MM.1S (cell line): ENCODE data around the gene ZNF215.

Experiments used
- DNase-seq: peaks from one replicate; pipeline ENCODE4 v3.0.0-alpha.2; 2015
- H2AFZ ChIP-seq: fragments of 300-600 bp; sonication (generic); 2 replicates; pipeline ENCODE4 v1.6.0; 2016; ENCODE audit warnings: antibody characterized with exemption, low read length
- H3F3A ChIP-seq: fragments of 300-600 bp; sonication (generic); 2 replicates; pipeline ENCODE4 v1.6.1; 2016; ENCODE audit warnings: mild to moderate bottlenecking, antibody characterized with exemption, low read length, moderate library complexity, mixed read lengths; ENCODE audit not compliant: insufficient read depth
- H3K27ac ChIP-seq: fragments of 300-600 bp; sonication (generic); 2 replicates; pipeline ENCODE4 v1.5.1; 2016; ENCODE audit warnings: mild to moderate bottlenecking, low read length
- H3K27me3 ChIP-seq: fragments of 300-600 bp; sonication (generic); replicated peaks from 2 replicates; pipeline ENCODE4 v1.6.0; 2016; ENCODE audit warnings: low read length; ENCODE audit not compliant: insufficient read depth
- H3K36me3 ChIP-seq: fragments of 300-600 bp; sonication (generic); replicated peaks from 2 replicates; pipeline ENCODE4 v1.6.1; 2016; ENCODE audit warnings: mild to moderate bottlenecking, low read length, mixed read lengths; ENCODE audit not compliant: insufficient read depth
- H3K4me1 ChIP-seq: fragments of 300-600 bp; sonication (generic); 2 replicates; pipeline ENCODE4 v1.6.1; 2016; ENCODE audit warnings: low read length, mixed read lengths
- H3K4me2 ChIP-seq: fragments of 300-600 bp; sonication (generic); 2 replicates; pipeline ENCODE4 v1.6.0; 2016; ENCODE audit warnings: low read depth, low read length
- H3K4me3 ChIP-seq: fragments of 300-600 bp; sonication (generic); 2 replicates; pipeline ENCODE4 v1.5.1; 2016; ENCODE audit warnings: low read length, mixed read lengths
- H3K79me2 ChIP-seq: fragments of 300-600 bp; sonication (generic); 2 replicates; pipeline ENCODE4 v1.6.1; 2016; ENCODE audit warnings: mixed run types, low read length, mixed read lengths
- H3K9ac ChIP-seq: fragments of 300-600 bp; sonication (generic); 2 replicates; pipeline ENCODE4 v1.6.1; 2016; ENCODE audit warnings: low read length, mixed read lengths
- H3K9me2 ChIP-seq: fragments of 300-600 bp; sonication (generic); replicated peaks from 2 replicates; pipeline ENCODE4 v1.6.1; 2016; ENCODE audit warnings: mild to moderate bottlenecking, low read length, mixed read lengths; ENCODE audit not compliant: insufficient read depth
- H3K9me3 ChIP-seq: fragments of 300-600 bp; sonication (generic); replicated peaks from 2 replicates; pipeline ENCODE4 v1.6.1; 2016; ENCODE audit warnings: mild to moderate bottlenecking, low read length, mixed read lengths; ENCODE audit not compliant: insufficient read depth
- H4K20me1 ChIP-seq: fragments of 300-600 bp; sonication (generic); 2 replicates; pipeline ENCODE4 v1.6.1; 2016; ENCODE audit warnings: mild to moderate bottlenecking, low read length, moderate library complexity, mixed read lengths; ENCODE audit not compliant: insufficient read depth
- CTCF ChIP-seq: fragments of 300-600 bp; sonication (generic); IDR thresholded peaks from 2 replicates; pipeline ENCODE4 v1.5.1; 2016; ENCODE audit warnings: antibody characterized with exemption, low read length, mixed read lengths
- EZH2 ChIP-seq: fragments of 300-600 bp; sonication (generic); optimal IDR thresholded peaks from 2 replicates; pipeline ENCODE3; 2017; ENCODE audit warnings: low read depth, mild to moderate bottlenecking, antibody characterized with exemption, low read length, mixed read lengths
- EZH2phosphoT487 ChIP-seq: fragments of 300-600 bp; sonication (generic); IDR thresholded peaks from 2 replicates; pipeline ENCODE4 v1.6.1; 2018; ENCODE audit warnings: antibody characterized with exemption, low read length

ZNF215 gene

GRCh38 chr11:6888830-6889229 is 37.4 kb upstream of the ZNF215 start:
- no peak for TF ChIP-seq EZH2phosphoT487
- TF ChIP-seq EZH2 = no peak
- TF ChIP-seq CTCF = no peak
- Histone ChIP-seq H2AFZ (no peak overlapping the region), H3K4me3 (no peak overlapping the region), H3K4me1 (no peaks in the 10 kb centered on the region), H3K27ac (no peak overlapping the region), H3K9me2 (no peaks in the 10 kb centered on the region), H4K20me1 (no peaks in the 10 kb centered on the region), H3K9ac (no peak overlapping the region), H3K79me2 (no peaks in the 10 kb centered on the region), H3F3A (no peaks in the 10 kb centered on the region), H3K4me2 (no peak overlapping the region), H3K36me3 (no peaks in the 10 kb centered on the region), H3K9me3 (no peaks in the 10 kb centered on the region), H3K27me3 (no peaks in the 10 kb centered on the region)
- no peak for DNase-seq

DNA sequence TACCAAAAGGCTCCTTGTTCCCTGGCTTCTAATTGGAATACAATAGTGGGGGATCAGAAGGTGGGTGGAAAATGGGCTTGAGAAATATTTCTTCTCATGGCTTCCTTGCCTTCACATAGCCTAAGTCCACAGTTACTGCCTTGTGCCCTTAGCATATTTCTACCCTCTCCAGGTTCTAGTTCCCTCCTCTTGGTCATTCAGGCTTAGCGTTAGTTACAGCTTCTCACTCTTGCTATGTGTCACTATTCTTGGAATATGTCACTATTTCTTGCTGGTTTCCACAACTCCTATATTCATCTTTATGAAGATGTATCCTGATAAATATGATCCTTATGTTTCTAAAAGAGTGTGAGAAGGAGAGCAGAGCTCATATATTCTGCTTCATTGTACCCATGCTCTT is 36.4 kb upstream of the ZNF215 start:
- TF ChIP-seq EZH2 = no peak
- TF ChIP-seq EZH2phosphoT487 = no peak
- TF ChIP-seq CTCF = no peak
- no peaks in the 10 kb centered on the region for H3K79me2 ChIP-seq
- no peak overlapping the region for H3K27ac ChIP-seq
- no peak overlapping the region for H3K4me3 ChIP-seq
- no peaks in the 10 kb centered on the region for H3F3A ChIP-seq
- no peak for DNase-seq
- H3K4me1 ChIP-seq = peaks cover under 1% of the 10 kb centered on the region
- no peaks in the 10 kb centered on the region for H3K27me3 ChIP-seq
- no peak overlapping the region for H3K9ac ChIP-seq
- H3K4me2 ChIP-seq = no peak overlapping the region
- no peaks in the 10 kb centered on the region for H3K9me2 ChIP-seq
- no peak overlapping the region for H2AFZ ChIP-seq
- H4K20me1 ChIP-seq = no peaks in the 10 kb centered on the region
- H3K9me3 ChIP-seq = no peaks in the 10 kb centered on the region
- H3K36me3 ChIP-seq = no peaks in the 10 kb centered on the region

DNA sequence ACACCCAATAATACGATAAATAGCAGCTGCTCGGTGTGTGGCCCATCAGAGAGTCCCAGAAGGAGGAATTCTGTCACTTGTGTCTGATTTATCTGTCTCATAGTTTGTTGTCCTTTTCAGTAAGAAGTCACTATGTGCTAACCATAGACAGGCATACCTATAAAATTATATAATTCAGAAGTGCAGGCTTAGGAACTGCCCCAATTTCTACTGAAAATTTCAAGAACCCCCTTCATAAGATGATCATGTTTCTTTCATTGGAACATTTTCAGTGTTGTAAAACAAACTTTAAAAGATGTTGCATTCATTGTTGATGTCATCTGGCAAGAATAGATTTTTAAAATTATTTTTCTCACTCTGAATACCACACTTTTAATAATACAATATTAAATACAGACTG is 33.8 kb upstream of the ZNF215 start, which contains the start of gene OR2D2:
Gene OR2D2 (minus strand): TSS at position 101 of the 400 bp plus-strand sequence. CDS start 0 bp downstream, at position 101.
- H3F3A ChIP-seq = no peaks in the 10 kb centered on the region
- no peaks in the 10 kb centered on the region for H4K20me1 ChIP-seq
- H3K79me2 ChIP-seq = no peaks in the 10 kb centered on the region
- no peak within 1 kb of the TSS for H3K9ac ChIP-seq
- no peak within 1 kb of the TSS for H3K4me3 ChIP-seq
- H3K9me2 ChIP-seq = no peaks in the 10 kb centered on the region
- TF ChIP-seq EZH2 (no peak), CTCF (no peak), EZH2phosphoT487 (no peak)
- peaks cover 6% of the 10 kb centered on the region for H3K4me1 ChIP-seq
- no peak within 1 kb of the TSS for H3K4me2 ChIP-seq
- no peak within 1 kb of the TSS for H3K27ac ChIP-seq
- H3K36me3 ChIP-seq = no peaks in the 10 kb centered on the region
- DNase-seq = no peak
- no peaks in the 10 kb centered on the region for H3K9me3 ChIP-seq
- no peak within 1 kb of the TSS for H2AFZ ChIP-seq
- no peaks in the 10 kb centered on the region for H3K27me3 ChIP-seq
